A549 treated with CORT108297 at 1 μM for 4 hours (cell line): ENCODE data around the gene ZNF764. TPM values are rescaled to one million over a fixed set of nuclear protein-coding genes. Genes with fewer than 3 reads are reported as not detected.

ENCODE experiments used
- total RNA-seq: library from RNA; stranded (reverse); fragments of 200-300 nt; extraction: Qiagen RNA extraction; gene quantifications from 5 replicates; pipeline ENCODE4 v1.2.3, GENCODE V29; 2022

The ZNF764 gene
- 4.5 to 6.9 TPM (median 6.6 TPM) in 5 replicates for total RNA-seq

DNA sequence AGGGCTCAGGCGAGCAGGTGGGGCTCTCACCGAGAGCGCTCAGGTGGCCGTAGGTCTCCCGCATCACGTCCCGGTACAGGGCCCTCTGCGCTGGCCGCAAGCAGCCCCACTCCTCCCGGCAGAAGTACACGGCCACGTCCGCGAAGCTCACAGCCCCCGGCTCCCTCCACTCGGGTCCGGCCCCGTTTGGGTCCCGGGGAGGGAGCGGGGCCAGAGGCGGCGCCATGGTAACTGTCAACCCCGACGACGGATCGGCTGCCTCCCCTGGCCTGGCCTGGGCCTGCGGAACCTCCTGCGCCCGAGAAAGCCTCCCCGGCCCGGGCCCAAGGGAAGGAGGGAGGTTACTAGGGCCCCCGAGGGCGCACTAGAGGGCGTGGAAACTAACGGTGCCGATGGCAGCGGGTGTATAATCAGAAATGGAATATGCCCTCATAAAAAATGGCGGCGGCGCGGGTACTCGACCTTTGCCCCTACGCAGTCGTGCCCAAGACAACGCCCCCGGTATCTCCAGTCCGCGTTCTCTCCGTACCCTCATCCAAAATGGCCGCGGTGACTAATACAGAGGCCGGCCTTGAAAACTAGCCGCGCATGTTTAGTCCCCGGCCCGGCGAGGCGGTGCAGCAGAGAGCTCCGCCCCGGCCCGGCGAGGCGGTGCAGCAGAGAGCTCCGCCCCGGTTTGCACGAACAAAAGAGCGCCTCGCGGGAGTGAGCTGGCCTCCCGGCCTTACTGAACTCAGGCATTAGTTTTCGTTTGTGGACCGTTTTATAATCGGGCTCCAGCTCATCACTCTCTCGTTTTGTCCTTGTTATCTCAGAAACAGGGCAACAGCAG lies at the start of gene ZNF764:
Gene ZNF764 (minus strand): TSS at position 418 of the 832 bp plus-strand sequence. CDS start 192 bp downstream, at position 226.

DNA sequence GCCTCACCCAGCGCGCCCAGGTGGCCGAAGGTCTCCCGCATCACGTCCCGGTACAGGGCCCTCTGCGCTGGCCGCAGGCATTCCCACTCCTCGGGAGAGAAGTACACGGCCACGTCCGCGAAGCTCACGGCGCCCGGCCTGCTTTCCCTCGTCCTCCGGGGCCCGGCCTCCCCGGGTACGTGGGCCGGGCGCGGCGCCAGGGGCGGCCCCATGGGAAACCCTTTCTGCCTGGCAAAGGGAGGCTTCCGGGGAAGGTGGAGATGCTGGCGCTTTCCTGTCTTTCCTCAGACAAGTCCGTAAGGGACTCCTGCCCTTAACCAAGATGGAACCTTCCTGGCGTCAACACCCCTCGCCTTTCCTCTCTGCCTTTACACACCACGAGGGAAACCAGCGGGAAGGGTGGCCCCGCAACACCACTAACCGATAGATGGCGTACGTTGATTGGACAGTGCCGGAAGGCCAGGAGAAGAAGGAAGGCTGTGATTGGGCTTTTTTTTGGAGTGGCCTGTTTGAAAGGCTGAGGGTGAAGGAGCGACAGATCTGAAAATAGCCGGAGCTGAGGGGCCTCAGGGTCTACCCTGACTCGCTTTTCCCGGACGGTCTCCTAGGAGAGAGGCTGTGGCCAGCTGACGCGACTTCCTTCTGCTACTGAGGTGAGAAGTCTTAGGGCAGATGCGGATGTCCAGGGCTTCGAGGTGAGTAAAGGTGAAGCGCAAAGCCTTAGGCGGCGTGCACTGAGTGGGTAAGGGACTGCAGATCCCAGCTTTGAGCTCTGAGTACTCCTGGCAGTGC lies 27.4 kb upstream of the ZNF764 start, which contains the start of gene ZNF785:
Gene ZNF785 (minus strand): TSS at position 298 of the 792 bp plus-strand sequence. CDS start 86 bp downstream, at position 212.

DNA sequence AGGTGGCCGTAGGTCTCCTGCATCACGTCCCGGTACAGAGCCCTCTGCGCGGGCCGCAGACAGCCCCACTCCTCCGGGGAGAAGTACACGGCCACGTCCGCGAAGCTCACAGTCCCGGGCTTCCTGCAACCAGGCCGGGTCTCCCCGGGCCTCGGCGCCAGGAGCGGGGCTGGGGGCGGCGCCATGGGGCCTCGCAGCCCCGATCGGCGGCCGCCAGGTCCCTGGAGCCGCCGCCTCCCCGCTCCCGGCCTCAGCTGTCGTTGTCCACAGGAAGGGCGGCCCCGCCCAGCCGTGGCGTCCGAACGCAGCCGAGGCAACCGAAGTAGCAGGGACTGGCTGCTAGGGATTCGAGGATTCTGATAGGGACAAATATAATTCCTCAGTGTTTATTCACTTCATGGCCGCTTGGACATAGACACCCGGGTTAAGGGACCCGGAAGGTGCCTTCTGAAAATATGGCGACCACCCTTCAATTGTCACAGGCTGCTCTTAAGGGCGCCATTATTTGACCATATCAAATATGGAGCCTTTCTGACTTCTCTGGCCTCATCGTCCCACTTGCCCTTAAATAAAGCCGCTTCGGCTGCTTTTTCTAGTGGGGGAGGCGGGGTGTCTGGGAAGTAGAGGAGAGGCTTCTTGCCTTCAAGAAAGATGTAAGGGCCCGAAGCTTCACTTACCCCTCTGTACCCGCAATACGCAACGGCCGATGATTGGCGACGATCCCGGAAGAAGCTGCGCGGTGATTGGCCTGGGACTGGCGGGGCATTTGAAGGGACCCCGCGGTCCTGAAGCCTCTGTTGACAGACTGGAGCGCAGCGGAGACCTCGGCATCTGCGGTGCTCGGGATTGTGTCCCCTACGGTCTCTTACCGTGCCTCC lies 13.5 kb upstream of the ZNF764 start, which contains the start of gene ZNF688:
Gene ZNF688 (minus strand): TSS at position 270 of the 878 bp plus-strand sequence. CDS start 85 bp downstream, at position 185.

DNA sequence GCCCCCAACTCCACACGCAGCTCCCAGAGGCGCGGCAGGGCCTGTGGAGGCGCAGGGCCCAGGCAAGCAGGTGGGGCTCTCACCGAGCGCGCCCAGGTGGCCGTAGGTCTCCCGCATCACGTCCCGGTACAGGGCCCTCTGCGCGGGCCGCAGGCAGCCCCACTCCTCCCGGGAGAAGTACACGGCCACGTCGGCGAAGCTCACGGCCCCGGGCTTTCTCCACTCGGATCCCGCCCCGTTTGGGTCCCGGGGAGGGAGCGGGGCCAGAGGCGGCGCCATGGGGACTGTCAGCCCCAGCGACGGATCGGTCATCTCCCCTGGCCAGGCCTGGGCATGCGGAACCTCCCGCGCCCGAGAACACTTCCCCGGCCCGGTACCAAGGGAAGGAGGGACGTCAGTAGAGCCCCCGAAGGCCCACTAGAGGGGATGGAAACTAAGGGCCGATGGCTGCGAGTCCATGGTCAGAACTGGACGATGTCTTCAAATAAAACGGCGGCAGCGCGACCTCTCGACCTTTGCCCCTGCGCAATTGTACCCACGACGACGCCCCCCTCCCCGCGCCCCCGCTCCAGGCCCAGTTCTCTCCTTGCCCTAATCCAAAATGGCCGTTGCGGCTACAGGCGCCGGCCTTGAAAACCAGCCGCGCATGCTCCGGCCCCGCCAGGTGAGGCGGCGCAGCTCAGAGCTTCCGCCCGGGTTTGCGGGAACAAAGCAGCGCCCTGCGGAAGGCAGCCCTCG lies 23.6 kb downstream of the ZNF764 start, which contains the start of gene ZNF747:
Gene ZNF747 (minus strand): TSS at position 491 of the 738 bp plus-strand sequence. CDS start 179 bp downstream, at position 312.

DNA sequence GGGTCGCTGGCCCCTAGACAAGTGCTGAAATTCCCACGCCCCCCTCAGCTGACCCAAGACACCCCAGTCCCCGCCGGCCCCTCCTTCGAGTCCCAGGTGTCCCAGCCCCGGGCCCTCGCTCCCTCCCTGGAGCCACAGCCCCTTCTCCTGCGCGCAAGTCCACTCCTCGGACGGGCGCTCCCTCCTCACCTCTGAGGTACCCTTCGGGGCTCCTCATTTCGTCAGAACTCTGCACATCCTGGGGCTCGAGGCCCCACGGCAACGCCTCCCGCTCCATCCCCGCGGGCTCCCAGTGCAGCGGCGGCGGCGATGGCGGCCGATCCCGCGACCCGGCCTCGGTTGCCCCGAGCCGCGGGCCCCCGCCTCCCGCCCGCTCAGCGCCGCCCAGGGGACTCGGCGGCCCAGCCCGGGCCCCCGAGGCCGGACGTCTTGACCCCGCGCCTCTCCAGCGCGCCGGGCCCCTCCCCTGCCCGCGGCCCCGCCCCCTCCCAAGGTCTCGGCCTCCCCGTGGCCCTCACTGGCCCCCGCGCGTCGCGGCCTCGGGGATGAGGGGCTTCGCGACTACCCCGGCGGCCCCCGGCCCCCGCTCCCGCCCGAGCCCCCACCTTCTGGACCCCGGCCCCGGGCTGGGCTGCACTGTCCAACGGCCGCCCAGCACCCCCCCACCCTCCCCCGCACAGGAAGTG lies 31.9 kb downstream of the ZNF764 start, which contains the start of gene ZNF768:
Gene ZNF768 (minus strand): TSS at position 430 of the 686 bp plus-strand sequence. CDS start 153 bp downstream, at position 277.

Other genes starting within 250 kb of the ZNF764 start
- 61.6 to 68.7 TPM (median 66.4 TPM) in 5 replicates for gene CD2BP2, start 203.1 kb downstream of the ZNF764 start, total RNA-seq
- gene TBC1D10B, start 187.9 kb downstream of the ZNF764 start, total RNA-seq = 24.8 to 34.5 TPM (median 31.6 TPM) in 5 replicates
- gene MYL11, start 183.6 kb downstream of the ZNF764 start, total RNA-seq = 0.38 to 0.55 TPM (median 0.48 TPM) in 3 of 5 replicates, not detected in the others
- 0.58 to 2.5 TPM (median 2.1 TPM) in 5 replicates for gene SEPTIN1, start 175.8 kb downstream of the ZNF764 start, total RNA-seq
- gene ZNF48, start 163.0 kb downstream of the ZNF764 start, total RNA-seq = 11.7 to 13.0 TPM (median 12.4 TPM) in 5 replicates
- gene ZNF771, start 150.8 kb downstream of the ZNF764 start, total RNA-seq = 3.0 to 6.8 TPM (median 5.5 TPM) in 5 replicates
- gene DCTPP1, start 128.3 kb downstream of the ZNF764 start, total RNA-seq = 103 to 143 TPM (median 138 TPM) in 5 replicates
- 48.6 to 54.5 TPM (median 51.1 TPM) in 5 replicates for gene SEPHS2, start 112.5 kb downstream of the ZNF764 start, total RNA-seq
- 0.06 to 0.17 TPM (median 0.13 TPM) in 5 replicates for gene ITGAL, start 85.6 kb downstream of the ZNF764 start, total RNA-seq
- 37.2 to 50.3 TPM (median 46.5 TPM) in 5 replicates for gene ZNF768, start 31.8 kb downstream of the ZNF764 start, total RNA-seq
- gene ZNF747, start 23.5 kb downstream of the ZNF764 start, total RNA-seq = 3.8 to 4.6 TPM (median 4.5 TPM) in 5 replicates
- 4.8 to 8.1 TPM (median 7.8 TPM) in 5 replicates for gene ZNF688, start 13.3 kb upstream of the ZNF764 start, total RNA-seq
- gene ZNF785, start 27.3 kb upstream of the ZNF764 start, total RNA-seq = not detected in 5 replicates
- 7.6 to 9.2 TPM (median 8.1 TPM) in 5 replicates for gene ZNF689, start 52.0 kb upstream of the ZNF764 start, total RNA-seq
- 20.2 to 28.8 TPM (median 25.3 TPM) in 5 replicates for gene PRR14, start 92.6 kb upstream of the ZNF764 start, total RNA-seq
- gene FBRS, start 100.1 kb upstream of the ZNF764 start, total RNA-seq = 31.5 to 45.5 TPM (median 44.8 TPM) in 5 replicates
- gene SRCAP, start 140.8 kb upstream of the ZNF764 start, total RNA-seq = 11.0 to 30.6 TPM (median 25.8 TPM) in 5 replicates
- gene PHKG2, start 190.1 kb upstream of the ZNF764 start, total RNA-seq = 17.9 to 26.3 TPM (median 23.3 TPM) in 5 replicates
- gene CFAP119, start 203.7 kb upstream of the ZNF764 start, total RNA-seq = 4.4 to 9.9 TPM (median 9.0 TPM) in 5 replicates
- gene RNF40, start 203.9 kb upstream of the ZNF764 start, total RNA-seq = 74.1 to 90.1 TPM (median 87.1 TPM) in 5 replicates
- 15.1 to 17.9 TPM (median 16.2 TPM) in 5 replicates for gene ZNF629, start 228.8 kb upstream of the ZNF764 start, total RNA-seq